ENCODE results near the gene SSRP1.
"Not testable (repeated sequence)": the region's sequence is repeated elsewhere in the genome, so short reads cannot be mapped to it uniquely, and the experiment has no call there.

The SSRP1 gene

GRCh38 chr11:57335343-57336110, at the start of gene SSRP1:
Gene SSRP1, minus strand, starts transcription at chr11:57335892. Its CDS starts 771 bp downstream, at chr11:57335121.
- DNase-seq = peak; percentile 87

- no peak for DNase-seq
These were observed 45.3 kb upstream of the SSRP1 start, which contains the start of gene PRG3 for GRCh38 chr11:57380975-57381374. Gene PRG3, minus strand, starts transcription at chr11:57381150. Its CDS starts 442 bp downstream, at chr11:57380708.

- DNase-seq = no peak
These were observed 44.0 kb upstream of the SSRP1 start for GRCh38 chr11:57379732-57380131.

DNA sequence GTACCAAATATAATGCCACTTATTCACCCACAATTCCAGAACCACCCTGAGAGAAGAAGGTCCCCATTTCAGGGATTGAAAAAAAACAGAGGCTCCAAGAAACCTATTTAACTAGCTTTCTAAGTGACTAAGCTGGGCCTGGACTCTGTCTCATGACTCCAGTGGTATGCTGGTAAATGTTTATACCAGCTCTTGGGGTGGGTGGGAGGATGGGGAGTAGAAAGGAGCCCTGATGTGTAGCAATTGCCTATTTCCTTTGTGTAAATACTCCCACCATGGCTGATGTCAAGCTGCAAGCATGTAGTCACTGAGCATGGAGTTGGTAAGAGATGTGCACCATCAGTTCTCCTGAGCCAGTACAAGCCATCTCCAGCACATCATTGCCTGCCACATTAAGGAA, 42.5 kb upstream of the SSRP1 start:
- DNase-seq = no peak

DNA sequence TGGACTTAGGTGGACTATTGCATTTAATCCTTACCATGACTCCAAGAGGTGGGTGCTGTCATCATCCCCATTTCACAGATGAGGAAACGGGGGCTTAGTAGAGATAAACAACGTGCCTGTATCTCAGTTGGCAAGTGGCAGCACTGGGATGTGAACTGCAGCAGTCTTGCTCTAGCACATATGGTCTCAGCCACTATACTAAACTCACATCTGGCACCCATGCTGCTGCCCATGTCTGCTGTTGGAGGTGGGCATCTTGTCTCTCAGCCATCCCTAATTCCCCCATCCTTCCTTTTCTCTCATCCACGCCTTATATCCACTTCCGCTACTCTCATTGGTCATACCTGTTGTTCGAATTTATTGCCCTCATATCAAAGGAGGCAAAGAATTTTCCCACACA, 41.4 kb upstream of the SSRP1 start:
- DNase-seq = no peak

GRCh38 chr11:57376095-57377090, 40.7 kb upstream of the SSRP1 start:
- no peak for DNase-seq

DNA sequence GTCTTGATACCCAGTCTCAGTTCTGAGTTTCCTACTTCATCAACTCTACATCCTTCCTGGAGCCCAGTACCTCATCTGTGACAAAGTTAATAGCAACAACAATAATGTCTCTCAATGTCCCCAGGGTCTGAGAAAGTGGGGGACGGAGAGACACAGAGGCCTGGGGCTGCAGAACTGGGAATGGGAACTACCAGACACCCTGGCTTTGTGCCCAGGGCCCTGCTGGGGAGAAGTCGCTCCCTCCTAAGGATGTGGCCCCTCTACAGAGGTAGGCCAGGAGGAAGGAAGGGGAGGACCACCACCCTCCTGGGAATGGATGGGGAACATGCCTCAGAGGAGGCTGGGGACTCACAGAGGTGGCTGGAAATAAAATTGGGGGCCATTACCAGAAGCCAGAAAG, 39.8 kb upstream of the SSRP1 start:
- DNase-seq = no peak

DNA sequence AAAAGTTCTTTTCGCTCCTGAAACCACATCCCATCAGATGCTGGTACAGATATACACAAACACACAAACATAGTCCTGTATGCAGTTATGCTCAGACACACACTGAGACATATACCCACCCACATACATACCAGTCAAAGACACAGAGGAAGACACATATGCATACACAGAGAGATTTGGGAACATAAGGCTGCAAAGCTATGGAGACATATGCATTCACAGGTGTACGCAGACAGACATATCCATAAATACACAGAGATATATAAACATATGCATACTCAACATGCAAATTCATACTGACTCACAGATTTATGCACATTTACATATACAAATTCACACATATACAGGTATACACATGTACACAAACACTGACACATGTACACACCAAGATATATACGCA, 39.3 kb upstream of the SSRP1 start:
- DNase-seq = no peak

- DNase-seq = no peak
These were observed 37.5 kb upstream of the SSRP1 start for GRCh38 chr11:57373146-57373545.

DNA sequence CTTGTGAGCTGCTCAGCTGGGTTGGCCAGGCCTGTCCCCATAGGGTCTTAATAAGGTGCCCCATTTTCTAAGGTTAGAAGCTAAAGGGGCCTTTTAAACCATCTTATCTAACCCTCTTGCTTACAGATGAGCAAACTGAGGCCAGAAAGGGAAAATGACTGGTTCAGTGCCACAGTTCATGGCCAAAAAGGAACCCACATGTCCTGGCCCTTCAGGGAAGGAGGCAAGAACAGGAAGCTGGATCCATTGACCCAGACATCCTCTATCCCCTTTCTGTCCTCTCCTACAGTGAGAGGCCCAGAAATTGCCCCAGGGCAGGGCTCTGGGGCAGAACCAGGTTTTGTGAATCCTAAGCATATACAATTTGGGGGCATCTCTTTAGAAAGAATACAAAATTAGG, 35.2 kb upstream of the SSRP1 start:
- no peak for DNase-seq

DNA sequence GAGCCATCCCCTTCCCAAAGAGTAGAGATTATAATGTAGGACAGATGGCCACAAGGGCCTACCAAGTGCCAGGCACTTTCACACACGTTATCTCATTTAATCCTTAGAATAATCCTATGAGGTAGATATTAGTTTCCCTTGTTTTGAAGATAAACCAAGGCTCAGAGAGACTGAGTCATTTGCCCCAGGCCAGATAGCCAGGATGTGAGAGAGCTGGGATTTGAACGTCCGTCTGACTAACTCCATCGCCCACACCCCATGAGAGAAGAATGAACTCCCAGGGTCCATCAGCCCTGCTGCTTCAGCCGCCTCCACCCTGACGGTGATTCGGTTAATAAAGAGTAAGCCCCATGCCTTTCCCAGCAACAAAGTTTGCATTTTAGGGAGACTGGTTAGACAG, 34.6 kb upstream of the SSRP1 start:
- no peak for DNase-seq

- DNase-seq = no peak
These were observed 33.1 kb upstream of the SSRP1 start for GRCh38 chr11:57368845-57369232.

DNA sequence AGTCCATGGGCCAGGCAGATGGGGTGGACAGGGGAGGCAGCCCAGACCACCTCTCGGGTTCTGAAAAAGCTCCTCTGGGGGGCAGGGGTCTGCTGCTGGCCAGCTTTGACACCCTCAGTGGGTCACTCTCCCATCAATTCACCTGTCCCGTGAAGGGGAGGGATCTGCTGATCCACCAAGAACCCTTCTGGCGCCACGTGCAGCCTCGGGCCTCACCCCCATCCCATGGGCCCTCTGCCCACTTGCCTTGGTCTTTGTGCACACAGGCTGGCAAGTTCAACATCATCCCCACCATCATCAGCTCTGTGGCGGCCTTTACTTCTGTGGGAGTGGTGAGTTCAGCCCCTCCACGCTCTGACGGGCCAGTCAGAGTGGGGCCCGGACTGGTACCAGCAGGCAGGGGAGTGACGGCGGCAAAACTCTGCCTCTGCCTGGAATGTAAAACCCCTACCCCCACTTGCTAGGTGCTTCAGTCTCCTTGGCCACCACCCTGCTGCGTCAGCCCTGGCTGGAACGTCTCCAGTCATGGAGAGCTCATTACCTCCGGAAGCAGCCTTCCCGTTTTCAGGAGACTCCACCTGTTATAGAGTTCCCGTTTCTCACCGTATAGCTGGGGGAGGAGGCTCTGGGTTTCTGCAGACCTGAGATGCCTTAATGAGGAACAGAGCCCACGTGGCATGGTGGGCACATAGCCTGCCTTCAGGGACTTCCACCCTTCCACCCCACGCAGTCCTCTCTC, 32.6 kb upstream of the SSRP1 start:
- DNase-seq = peak; percentile 23

DNA sequence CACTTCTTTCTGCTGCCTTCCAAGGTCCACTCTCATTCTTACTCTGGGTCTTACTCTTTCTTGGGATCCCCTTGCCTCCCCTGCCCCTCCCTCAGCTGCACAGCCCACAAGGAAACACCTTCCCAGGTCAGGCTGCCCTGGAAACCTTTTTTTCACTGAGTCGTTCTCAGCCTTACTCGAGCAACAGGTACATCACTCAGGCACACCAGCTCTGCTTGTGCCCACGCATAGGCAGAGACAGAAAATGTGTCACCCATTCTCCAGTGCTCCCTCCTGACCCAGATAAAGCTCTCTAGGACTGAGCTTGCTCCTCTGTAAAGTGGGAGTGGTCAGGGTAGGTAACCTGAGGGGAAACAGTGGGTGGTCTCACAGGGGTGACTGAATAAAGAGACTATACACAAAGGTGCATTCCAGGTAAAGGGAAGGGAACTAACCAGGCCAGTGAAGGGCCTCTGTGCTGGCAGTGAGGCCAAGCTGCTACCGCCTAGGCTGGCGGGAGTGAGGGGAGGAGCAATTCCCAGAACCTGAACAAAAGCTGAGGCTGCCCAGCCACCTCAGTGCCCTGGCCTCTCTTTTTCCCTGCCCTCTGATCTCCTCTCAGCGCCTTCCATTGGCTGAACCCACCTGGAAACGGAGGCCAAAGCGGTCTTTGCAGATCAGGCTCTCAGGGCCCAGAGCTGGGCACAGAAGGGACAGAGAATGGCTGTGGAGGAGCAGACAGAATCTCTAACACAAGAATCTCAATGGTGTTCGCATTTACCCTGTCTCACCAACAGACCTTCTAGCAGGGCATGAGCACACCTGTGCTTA, 29.4 kb upstream of the SSRP1 start:
- no peak for DNase-seq

- DNase-seq = no peak
These were observed 27.7 kb upstream of the SSRP1 start for GRCh38 chr11:57363131-57364080.

DNA sequence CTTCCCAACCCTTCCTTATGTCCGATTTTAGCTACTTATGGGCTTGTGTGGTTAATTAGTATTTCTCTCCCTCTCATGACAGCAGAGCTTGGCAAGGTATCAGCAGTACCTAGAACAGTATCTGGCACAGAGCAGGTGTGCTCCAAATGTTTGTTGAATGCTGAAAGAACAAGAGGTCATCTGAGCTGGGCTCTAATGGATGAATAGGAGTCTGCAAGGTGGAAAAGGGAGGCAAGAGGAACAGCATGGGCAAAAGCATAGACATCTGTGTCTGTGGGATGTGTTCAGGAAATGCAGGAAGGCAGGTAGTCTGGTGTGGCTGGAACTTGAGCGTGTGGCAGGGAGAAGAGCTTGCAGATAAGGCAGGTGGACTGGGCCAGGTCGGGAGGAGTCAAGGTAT, 26.2 kb upstream of the SSRP1 start:
- DNase-seq = no peak

GRCh38 chr11:57361420-57361819, 25.7 kb upstream of the SSRP1 start:
- not testable (repeated sequence) for DNase-seq

GRCh38 chr11:57360991-57361390, 25.3 kb upstream of the SSRP1 start:
- no peak for DNase-seq

- DNase-seq = no peak
These were observed 24.4 kb upstream of the SSRP1 start for GRCh38 chr11:57359896-57360690.

DNA sequence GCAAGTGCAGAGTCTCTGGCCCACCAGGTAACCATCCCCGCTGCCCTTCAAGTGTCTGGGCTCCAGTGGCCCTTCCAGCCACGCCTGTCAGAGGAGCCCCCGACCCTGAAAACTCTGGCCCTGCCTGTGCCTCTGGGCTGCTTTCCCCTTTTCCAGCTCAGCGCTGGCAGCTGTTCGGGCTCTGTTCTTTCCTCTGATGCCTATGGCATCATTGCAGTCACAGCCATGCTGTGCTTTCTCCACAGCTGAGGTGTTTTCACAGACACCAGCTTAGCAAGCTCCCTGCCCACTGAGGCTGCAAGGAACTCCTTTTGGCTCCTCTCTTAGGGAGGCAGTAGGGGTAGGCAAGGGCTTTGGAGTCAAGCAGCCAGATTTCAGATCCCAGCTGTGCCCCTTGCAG, 23.7 kb upstream of the SSRP1 start:
- no peak for DNase-seq

All from DMS79 treated with DMSO at 0.1 percent for 48 hours (cell line).